HepG2 (cell line): ENCODE measurements around the gene POLRMT. TPM values are rescaled to one million over a fixed set of nuclear protein-coding genes. Genes with fewer than 3 reads are reported as not detected.

Experiments used
- AGO2 ChIP-seq: fragments of 200-400 bp; formaldehyde crosslinking; optimal IDR thresholded peaks from 2 replicates; pipeline ENCODE3; 2017; ENCODE audit warnings: mild to moderate bottlenecking, low read depth, low read length, moderate library complexity
- ATF2 ChIP-seq: sonication (generic); formaldehyde crosslinking; IDR thresholded peaks from 2 replicates; pipeline ENCODE4 v1.4.0; 2020; ENCODE audit warnings: missing genetic modification reagents
- CREB1 ChIP-seq, 2 experiments: fragments of 450-650 bp in 1 of 2; IDR thresholded peaks; 2 replicates each; pipeline ENCODE4 v1.6.1; 2016 to 2017; ENCODE audit warnings: control low read depth in 1 of 2, mild to moderate bottlenecking in 1 of 2, missing compliant biosample characterization in 1 of 2, missing genetic modification characterization in 1 of 2
- HNRNPL ChIP-seq: fragments of 200-400 bp; formaldehyde crosslinking; IDR thresholded peaks from 2 replicates; pipeline ENCODE4 v1.6.1; 2017; ENCODE audit warnings: mild to moderate bottlenecking, low read depth, low read length
- HOXA3 ChIP-seq: sonication (generic); formaldehyde crosslinking; IDR thresholded peaks from 2 replicates; pipeline ENCODE4 v1.5.0; 2020; ENCODE audit warnings: missing genetic modification reagents
- KAT7 ChIP-seq: IDR thresholded peaks from 2 replicates; pipeline ENCODE4 v1.6.1; 2018; ENCODE audit warnings: borderline replicate concordance, missing compliant biosample characterization
- RAD21 ChIP-seq: fragments of 450-650 bp; formaldehyde crosslinking; IDR thresholded peaks from 2 replicates; pipeline ENCODE4 v1.5.0; 2020; ENCODE audit warnings: mild to moderate bottlenecking
- REST ChIP-seq, 2 experiments: IDR thresholded peaks; 2 replicates each; pipeline ENCODE4 v1.6.1; 2011 to 2012; ENCODE audit warnings: low read length in 2 of 2, borderline replicate concordance in 1 of 2, low read depth in 1 of 2, mild to moderate bottlenecking in 1 of 2, moderate library complexity in 1 of 2
- RXRA ChIP-seq: sonication (generic); formaldehyde crosslinking; IDR thresholded peaks from 2 replicates; pipeline ENCODE4 v1.5.1; 2020; ENCODE audit warnings: missing genetic modification reagents
- SAP130 ChIP-seq: IDR thresholded peaks from 2 replicates; pipeline ENCODE4 v1.6.1; 2016; ENCODE audit warnings: low read depth
- TEAD3 ChIP-seq: optimal IDR thresholded peaks from 2 replicates; pipeline ENCODE3; 2016; ENCODE audit warnings: borderline replicate concordance
- ZNF292 ChIP-seq: sonication (generic); formaldehyde crosslinking; IDR thresholded peaks from 2 replicates; pipeline ENCODE4 v1.8.1; 2022; ENCODE audit warnings: mild to moderate bottlenecking, low read depth, missing genetic modification reagents, borderline replicate concordance
- polyA plus RNA-seq, 8 experiments: library from polyadenylated mRNA; depleted of rRNA in 3 of 8; stranded (reverse) in 7 of 8; unstranded in 1 of 8; fragments of >200 nt; fragmentation: Illumina TruSeq in 4 of 8; extraction: Trizol in 4 of 8; gene quantifications; 2 replicates each; pipeline versions ENCODE4 v1.2.1 to v1.2.3, GENCODE V29; 2011 to 2016; ENCODE audit warnings: low read depth in 4 of 8, missing spikeins in 1 of 8, mixed read lengths in 1 of 8; ENCODE audit not compliant: insufficient read depth in 1 of 8
- total RNA-seq, 5 experiments: library from RNA; depleted of rRNA; stranded (reverse); fragments of >200 nt; fragmentation: Illumina TruSeq; extraction: Trizol; gene quantifications; 2 replicates each; pipeline ENCODE4 v1.2.3, GENCODE V29; 2016; ENCODE audit warnings: low read depth in 1 of 5
- TF ChIP-seq, protein P1 (sequence below): sonication (generic); formaldehyde crosslinking; IDR thresholded peaks from 2 replicates; pipeline ENCODE4 v1.5.1; 2020; ENCODE audit warnings: mild to moderate bottlenecking, missing genetic modification reagents, moderate library complexity
- TF ChIP-seq, protein P2 (sequence below): sonication (generic); formaldehyde crosslinking; IDR thresholded peaks from 2 replicates; pipeline ENCODE4 v1.4.0; 2020; ENCODE audit warnings: mild to moderate bottlenecking, missing genetic modification reagents
- TF ChIP-seq, protein P3 (sequence below), 2 experiments: sonication (generic) in 1 of 2; formaldehyde crosslinking in 1 of 2; IDR thresholded peaks; 2 replicates each; pipeline versions ENCODE4 v1.4.0 to v1.6.1; 2018 to 2020; ENCODE audit warnings: missing genetic modification reagents in 2 of 2, borderline replicate concordance in 1 of 2, low read depth in 1 of 2, mild to moderate bottlenecking in 1 of 2, missing biosample characterization in 1 of 2
- TF ChIP-seq, protein P4 (sequence below): sonication (generic); formaldehyde crosslinking; IDR thresholded peaks from 2 replicates; pipeline ENCODE4 v1.8.1; 2023; ENCODE audit warnings: missing genetic modification reagents, inconsistent platforms, borderline replicate concordance

The POLRMT gene
- total and polyA plus RNA-seq, 2 of the 13 experiments (the other 11 are each of a cell fraction or from before 2014, with no cell fraction given) = 78.0 to 101 TPM

DNA sequence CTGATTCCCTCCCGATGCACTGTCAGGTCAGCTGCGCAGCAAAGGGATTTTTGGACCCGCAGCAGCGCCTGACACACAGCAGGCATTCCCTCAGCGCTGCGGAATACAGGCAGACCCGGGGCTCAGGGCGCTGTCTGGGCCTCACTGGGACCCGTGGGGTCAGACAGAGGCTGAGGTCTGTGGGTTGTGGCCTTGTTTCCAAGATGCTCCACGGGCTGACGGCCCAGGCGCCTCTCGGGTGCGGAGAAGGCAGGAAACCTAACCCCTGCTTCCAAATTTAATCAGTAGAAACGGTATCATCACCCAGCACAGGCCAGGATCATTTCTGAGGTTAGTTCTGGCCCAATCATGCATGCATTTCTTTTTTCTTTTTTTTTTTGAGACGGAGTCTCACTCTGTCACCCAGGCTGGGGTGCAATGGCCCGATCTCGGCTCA lies 30.4 kb upstream of the POLRMT start (continued):
- TF ChIP-seq, protein P1, sequence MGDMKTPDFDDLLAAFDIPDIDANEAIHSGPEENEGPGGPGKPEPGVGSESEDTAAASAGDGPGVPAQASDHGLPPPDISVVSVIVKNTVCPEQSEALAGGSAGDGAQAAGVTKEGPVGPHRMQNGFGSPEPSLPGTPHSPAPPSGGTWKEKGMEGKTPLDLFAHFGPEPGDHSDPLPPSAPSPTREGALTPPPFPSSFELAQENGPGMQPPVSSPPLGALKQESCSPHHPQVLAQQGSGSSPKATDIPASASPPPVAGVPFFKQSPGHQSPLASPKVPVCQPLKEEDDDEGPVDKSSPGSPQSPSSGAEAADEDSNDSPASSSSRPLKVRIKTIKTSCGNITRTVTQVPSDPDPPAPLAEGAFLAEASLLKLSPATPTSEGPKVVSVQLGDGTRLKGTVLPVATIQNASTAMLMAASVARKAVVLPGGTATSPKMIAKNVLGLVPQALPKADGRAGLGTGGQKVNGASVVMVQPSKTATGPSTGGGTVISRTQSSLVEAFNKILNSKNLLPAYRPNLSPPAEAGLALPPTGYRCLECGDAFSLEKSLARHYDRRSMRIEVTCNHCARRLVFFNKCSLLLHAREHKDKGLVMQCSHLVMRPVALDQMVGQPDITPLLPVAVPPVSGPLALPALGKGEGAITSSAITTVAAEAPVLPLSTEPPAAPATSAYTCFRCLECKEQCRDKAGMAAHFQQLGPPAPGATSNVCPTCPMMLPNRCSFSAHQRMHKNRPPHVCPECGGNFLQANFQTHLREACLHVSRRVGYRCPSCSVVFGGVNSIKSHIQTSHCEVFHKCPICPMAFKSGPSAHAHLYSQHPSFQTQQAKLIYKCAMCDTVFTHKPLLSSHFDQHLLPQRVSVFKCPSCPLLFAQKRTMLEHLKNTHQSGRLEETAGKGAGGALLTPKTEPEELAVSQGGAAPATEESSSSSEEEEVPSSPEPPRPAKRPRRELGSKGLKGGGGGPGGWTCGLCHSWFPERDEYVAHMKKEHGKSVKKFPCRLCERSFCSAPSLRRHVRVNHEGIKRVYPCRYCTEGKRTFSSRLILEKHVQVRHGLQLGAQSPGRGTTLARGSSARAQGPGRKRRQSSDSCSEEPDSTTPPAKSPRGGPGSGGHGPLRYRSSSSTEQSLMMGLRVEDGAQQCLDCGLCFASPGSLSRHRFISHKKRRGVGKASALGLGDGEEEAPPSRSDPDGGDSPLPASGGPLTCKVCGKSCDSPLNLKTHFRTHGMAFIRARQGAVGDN (CRISPR knock-in tag) = peak; percentile 49
- TF ChIP-seq REST (IDR thresholded peaks at IDR 0.05; ENCODE audit: borderline replicate concordance in 1 of 2, low read depth in 1 of 2, low read length in 2 of 2) (no peak), RAD21 (CRISPR knock-in tag) (0 out of 2 replicates have a peak, but pooled peaks have one; percentile 13), HNRNPL (0 out of 2 replicates have a peak, but pooled peaks have one; percentile 48), CREB1 (IDR thresholded peaks at IDR 0.05) (no peak), CREB1 (CRISPR knock-in tag; IDR thresholded peaks at IDR 0.05) (no peak), ATF2 (CRISPR knock-in tag) (0 out of 2 replicates have a peak, but pooled peaks have one; percentile 3), KAT7 (no peak), HOXA3 (0 out of 2 replicates have a peak, but pooled peaks have one; percentile 0), ZNF292 (CRISPR knock-in tag) (peak; percentile 89), SAP130 (CRISPR knock-in tag) (peak; percentile 56; the same call in 1 of the 2 replicates), AGO2 (peak; percentile 47), RXRA (CRISPR knock-in tag) (peak; percentile 75), TEAD3 (CRISPR knock-in tag) (peak; percentile 4)
- TF ChIP-seq, protein P2, sequence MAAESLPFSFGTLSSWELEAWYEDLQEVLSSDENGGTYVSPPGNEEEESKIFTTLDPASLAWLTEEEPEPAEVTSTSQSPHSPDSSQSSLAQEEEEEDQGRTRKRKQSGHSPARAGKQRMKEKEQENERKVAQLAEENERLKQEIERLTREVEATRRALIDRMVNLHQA (CRISPR knock-in tag) = no peak
- TF ChIP-seq, protein P3, sequence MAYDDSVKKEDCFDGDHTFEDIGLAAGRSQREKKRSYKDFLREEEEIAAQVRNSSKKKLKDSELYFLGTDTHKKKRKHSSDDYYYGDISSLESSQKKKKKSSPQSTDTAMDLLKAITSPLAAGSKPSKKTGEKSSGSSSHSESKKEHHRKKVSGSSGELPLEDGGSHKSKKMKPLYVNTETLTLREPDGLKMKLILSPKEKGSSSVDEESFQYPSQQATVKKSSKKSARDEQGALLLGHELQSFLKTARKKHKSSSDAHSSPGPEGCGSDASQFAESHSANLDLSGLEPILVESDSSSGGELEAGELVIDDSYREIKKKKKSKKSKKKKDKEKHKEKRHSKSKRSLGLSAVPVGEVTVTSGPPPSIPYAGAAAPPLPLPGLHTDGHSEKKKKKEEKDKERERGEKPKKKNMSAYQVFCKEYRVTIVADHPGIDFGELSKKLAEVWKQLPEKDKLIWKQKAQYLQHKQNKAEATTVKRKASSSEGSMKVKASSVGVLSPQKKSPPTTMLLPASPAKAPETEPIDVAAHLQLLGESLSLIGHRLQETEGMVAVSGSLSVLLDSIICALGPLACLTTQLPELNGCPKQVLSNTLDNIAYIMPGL (CRISPR knock-in tag; IDR thresholded peaks at IDR 0.05; ENCODE audit: borderline replicate concordance in 1 of 2, low read depth in 1 of 2) = 0 out of 4 replicates have a peak, but pooled peaks of 1 of the 2 experiments have one; percentile 12
- TF ChIP-seq, protein P4, sequence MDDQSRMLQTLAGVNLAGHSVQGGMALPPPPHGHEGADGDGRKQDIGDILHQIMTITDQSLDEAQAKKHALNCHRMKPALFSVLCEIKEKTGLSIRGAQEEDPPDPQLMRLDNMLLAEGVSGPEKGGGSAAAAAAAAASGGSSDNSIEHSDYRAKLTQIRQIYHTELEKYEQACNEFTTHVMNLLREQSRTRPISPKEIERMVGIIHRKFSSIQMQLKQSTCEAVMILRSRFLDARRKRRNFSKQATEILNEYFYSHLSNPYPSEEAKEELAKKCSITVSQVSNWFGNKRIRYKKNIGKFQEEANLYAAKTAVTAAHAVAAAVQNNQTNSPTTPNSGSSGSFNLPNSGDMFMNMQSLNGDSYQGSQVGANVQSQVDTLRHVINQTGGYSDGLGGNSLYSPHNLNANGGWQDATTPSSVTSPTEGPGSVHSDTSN = no peak
